Measurements from ENCODE around the gene LAMTOR4.
"Not testable (repeated sequence)": the region's sequence is repeated elsewhere in the genome, so short reads cannot be mapped to it uniquely, and the experiment has no call there.

LAMTOR4 gene

GRCh38 chr7:100122568-100122967, 26.1 kb upstream of the LAMTOR4 start:
- no peak for DNase-seq (ENCODE audit: low read depth)

- DNase-seq (ENCODE audit: low read depth) = no peak
Observed at GRCh38 chr7:100124301-100125230, 24.2 kb upstream of the LAMTOR4 start.

- peak; percentile 18 for DNase-seq (ENCODE audit: low read depth)
Observed at GRCh38 chr7:100126239-100126930, 22.3 kb upstream of the LAMTOR4 start.

- DNase-seq (ENCODE audit: low read depth) = peak; percentile 83
Observed at GRCh38 chr7:100126931-100127865, 21.5 kb upstream of the LAMTOR4 start, which contains the start of gene MBLAC1. Gene MBLAC1, plus strand, starts transcription at chr7:100126967. Its CDS starts 429 bp downstream, at chr7:100127396.

GRCh38 chr7:100127866-100128636, 20.7 kb upstream of the LAMTOR4 start:
- DNase-seq (ENCODE audit: low read depth) = no peak

GRCh38 chr7:100128637-100128963, 20.1 kb upstream of the LAMTOR4 start:
- DNase-seq (ENCODE audit: low read depth) = no peak

GRCh38 chr7:100130220-100130607, 18.5 kb upstream of the LAMTOR4 start:
- not testable (repeated sequence) for DNase-seq (ENCODE audit: low read depth)

- peak; percentile 73 for DNase-seq (ENCODE audit: low read depth)
Observed at GRCh38 chr7:100130608-100131453, 17.9 kb upstream of the LAMTOR4 start.

- no peak for DNase-seq (ENCODE audit: low read depth)
Observed at GRCh38 chr7:100132126-100132525, 16.6 kb upstream of the LAMTOR4 start.

- peak; percentile 45 for DNase-seq (ENCODE audit: low read depth)
Observed at GRCh38 chr7:100132697-100133151, 16.0 kb upstream of the LAMTOR4 start.

- DNase-seq (ENCODE audit: low read depth) = no peak
Observed at GRCh38 chr7:100137851-100138760, 10.6 kb upstream of the LAMTOR4 start.

- no peak for DNase-seq (ENCODE audit: low read depth)
Observed at GRCh38 chr7:100141555-100141949, 7.2 kb upstream of the LAMTOR4 start.

GRCh38 chr7:100142461-100142860, 6.3 kb upstream of the LAMTOR4 start:
- no peak for DNase-seq (ENCODE audit: low read depth)

- not testable (repeated sequence) for DNase-seq (ENCODE audit: low read depth)
Observed at GRCh38 chr7:100146350-100146749, 2.4 kb upstream of the LAMTOR4 start.

- DNase-seq (ENCODE audit: low read depth) = no peak
Observed at GRCh38 chr7:100147278-100147677, 1.4 kb upstream of the LAMTOR4 start.

- DNase-seq (ENCODE audit: low read depth) = no peak
Observed at GRCh38 chr7:100148225-100148558, 526 bp upstream of the LAMTOR4 start.

GRCh38 chr7:100152404-100152803, 3.7 kb downstream of the LAMTOR4 start:
- DNase-seq (ENCODE audit: low read depth) = no peak

GRCh38 chr7:100152937-100153666, 4.4 kb downstream of the LAMTOR4 start:
- no peak for DNase-seq (ENCODE audit: low read depth)
